ENCODE results near the gene KRTAP10-7. TPM values are rescaled to one million over a fixed set of nuclear protein-coding genes. Genes with fewer than 3 reads are reported as not detected.

KRTAP10-7 gene, protein sequence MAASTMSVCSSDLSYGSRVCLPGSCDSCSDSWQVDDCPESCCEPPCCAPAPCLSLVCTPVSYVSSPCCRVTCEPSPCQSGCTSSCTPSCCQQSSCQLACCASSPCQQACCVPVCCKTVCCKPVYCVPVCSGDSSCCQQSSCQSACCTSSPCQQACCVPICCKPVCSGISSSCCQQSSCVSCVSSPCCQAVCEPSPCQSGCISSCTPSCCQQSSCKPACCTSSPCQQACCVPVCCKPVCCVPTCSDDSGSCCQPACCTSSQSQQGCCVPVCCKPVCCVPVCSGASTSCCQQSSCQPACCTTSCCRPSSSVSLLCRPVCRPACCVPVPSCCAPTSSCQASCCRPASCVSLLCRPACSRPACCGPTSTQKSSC
- not detected in 2 replicates for total RNA-seq

DNA sequence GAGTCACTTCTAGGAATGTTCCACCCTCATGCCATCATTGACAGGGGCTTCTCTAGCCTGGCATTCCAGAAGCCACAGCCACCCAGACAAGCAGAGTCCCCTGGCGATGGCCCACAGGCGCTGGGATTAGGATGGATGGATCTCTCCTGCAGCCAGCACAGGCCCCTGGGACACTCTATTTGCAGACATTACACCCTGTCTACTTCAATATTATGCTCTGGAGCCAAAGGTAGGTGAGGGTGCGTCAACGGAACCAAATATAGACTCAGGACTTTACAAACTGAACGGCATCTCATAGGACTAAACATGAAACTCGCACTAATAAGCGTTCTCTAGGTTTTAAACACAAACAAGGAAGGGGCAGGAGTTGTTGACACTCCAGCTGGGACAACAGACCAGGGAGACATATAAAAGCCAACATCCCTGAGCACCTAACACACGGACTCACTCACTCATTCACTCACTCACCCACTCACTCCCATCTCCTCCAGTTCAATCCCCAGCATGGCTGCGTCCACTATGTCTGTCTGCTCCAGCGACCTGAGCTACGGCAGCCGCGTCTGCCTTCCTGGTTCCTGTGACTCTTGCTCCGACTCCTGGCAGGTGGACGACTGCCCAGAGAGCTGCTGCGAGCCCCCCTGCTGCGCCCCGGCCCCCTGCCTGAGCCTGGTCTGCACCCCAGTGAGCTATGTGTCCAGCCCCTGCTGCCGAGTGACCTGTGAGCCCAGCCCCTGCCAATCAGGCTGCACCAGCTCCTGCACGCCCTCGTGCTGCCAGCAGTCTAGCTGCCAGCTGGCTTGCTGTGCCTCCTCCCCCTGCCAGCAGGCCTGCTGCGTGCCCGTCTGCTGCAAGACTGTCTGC lies at the start of gene KRTAP10-7:
TSS of gene KRTAP10-7 (plus strand) at position 480 of the 861 bp plus-strand sequence. CDS start at position 505, 25 bp downstream.

DNA sequence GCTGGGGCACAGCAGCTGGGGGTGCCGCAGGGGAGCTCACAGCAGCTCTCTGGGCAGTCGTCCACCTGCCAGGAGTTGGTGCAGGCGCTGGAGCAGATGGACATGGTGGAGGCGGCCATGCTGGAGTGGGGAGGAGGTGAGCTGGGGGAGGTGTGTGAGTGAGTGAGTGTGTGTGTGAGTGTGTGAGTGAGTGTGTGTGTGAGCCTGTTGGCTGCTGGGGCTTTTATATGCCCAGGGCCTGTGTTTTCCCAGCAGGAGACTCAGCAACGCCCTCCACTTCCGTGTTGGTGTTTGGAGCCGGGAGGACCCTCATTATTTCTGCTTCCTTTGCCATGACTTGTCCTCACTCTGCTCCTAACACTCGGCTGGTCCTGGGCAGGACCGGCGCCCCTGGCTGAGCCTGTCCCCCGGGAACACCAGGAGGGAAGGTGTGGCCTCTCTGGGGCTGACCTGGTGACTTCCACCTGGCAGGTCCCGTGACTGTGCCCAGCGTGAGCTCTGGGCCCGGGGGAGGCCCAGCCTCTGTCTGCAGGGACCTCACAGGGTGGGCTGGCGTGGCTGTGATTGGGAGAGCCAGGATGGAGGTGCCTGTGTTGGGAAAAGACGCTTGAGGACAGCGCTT lies 48.9 kb upstream of the KRTAP10-7 start, which contains the start of gene KRTAP10-2:
TSS of gene KRTAP10-2 (minus strand) at position 166 of the 622 bp plus-strand sequence. CDS start at position 119, 47 bp downstream.

DNA sequence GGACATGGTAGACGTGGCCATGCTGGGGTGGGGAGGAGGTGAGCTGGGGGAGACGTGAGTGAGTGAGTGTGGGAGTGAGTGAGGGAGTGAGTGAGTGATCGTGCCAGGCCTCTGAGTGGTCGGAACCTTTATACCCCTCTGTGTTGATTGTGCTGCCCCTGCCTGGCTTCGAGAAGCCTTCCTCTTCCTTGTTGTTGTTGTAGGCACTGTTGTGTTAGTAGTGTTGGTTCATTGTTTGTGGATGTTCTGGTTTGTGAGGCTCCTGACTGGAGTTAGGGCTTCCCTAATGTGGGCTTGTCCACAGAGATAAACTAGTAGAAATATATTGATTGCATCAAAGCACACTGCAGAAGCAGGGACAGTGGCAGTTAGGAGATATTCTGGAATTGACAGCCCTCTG lies 41.7 kb upstream of the KRTAP10-7 start, which contains the start of gene KRTAP10-3:
TSS of gene KRTAP10-3 (minus strand) at position 101 of the 400 bp plus-strand sequence. CDS start at position 21, 80 bp downstream.

DNA sequence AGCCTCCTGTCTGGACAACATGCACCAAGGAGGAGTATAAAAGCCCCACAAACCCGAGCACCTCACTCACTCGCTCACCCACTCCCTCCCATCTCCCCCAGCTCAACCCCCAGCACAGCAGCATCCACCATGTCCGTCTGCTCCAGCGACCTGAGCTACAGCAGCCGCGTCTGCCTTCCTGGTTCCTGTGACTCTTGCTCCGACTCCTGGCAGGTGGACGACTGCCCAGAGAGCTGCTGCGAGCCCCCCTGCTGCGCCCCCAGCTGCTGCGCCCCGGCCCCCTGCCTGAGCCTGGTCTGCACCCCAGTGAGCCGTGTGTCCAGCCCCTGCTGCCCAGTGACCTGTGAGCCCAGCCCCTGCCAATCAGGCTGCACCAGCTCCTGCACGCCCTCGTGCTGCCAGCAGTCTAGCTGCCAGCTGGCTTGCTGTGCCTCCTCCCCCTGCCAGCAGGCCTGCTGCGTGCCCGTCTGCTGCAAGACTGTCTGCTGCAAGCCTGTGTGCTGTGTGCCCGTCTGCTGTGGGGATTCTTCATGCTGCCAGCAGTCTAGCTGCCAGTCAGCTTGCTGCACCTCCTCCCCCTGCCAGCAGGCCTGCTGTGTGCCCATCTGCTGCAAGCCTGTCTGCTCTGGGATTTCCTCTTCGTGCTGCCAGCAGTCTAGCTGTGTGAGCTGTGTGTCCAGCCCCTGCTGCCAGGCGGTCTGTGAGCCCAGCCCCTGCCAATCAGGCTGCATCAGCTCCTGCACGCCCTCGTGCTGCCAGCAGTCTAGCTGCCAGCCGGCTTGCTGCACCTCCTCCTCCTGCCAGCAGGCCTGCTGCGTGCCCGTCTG lies 26.6 kb upstream of the KRTAP10-7 start, which contains the start of gene KRTAP10-4:
TSS of gene KRTAP10-4 (plus strand) at position 100 of the 827 bp plus-strand sequence. CDS start at position 130, 30 bp downstream.

DNA sequence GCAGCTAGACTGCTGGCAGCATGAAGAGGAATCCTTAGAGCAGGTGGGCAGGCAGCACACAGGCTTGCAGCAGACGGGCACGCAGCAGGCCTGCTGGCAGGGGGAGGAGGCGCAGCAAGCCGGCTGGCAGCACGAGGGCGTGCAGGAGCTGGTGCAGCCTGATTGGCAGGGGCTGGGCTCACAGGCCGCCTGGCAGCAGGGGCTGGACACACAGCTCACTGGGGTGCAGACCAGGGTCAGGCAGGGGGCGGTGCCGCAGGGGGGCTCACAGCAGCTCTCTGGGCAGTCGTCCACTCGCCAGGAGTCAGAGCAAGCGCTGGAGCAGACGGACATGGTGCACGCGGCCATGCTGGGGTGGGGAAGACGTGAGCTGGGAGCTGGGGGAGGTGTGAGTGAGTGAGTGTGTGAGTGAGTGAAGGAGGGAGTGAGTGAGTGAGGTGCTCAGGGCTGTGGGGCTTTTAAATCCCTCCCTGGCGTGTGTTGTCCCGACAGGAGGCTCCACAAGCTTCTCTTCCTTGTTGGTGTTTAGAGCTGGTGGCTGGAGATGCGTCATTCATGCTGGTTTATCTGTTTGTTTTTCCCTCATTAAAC lies 20.1 kb upstream of the KRTAP10-7 start, which contains the start of gene KRTAP10-5:
TSS of gene KRTAP10-5 (minus strand) at position 374 of the 591 bp plus-strand sequence. CDS start at position 348, 26 bp downstream.

DNA sequence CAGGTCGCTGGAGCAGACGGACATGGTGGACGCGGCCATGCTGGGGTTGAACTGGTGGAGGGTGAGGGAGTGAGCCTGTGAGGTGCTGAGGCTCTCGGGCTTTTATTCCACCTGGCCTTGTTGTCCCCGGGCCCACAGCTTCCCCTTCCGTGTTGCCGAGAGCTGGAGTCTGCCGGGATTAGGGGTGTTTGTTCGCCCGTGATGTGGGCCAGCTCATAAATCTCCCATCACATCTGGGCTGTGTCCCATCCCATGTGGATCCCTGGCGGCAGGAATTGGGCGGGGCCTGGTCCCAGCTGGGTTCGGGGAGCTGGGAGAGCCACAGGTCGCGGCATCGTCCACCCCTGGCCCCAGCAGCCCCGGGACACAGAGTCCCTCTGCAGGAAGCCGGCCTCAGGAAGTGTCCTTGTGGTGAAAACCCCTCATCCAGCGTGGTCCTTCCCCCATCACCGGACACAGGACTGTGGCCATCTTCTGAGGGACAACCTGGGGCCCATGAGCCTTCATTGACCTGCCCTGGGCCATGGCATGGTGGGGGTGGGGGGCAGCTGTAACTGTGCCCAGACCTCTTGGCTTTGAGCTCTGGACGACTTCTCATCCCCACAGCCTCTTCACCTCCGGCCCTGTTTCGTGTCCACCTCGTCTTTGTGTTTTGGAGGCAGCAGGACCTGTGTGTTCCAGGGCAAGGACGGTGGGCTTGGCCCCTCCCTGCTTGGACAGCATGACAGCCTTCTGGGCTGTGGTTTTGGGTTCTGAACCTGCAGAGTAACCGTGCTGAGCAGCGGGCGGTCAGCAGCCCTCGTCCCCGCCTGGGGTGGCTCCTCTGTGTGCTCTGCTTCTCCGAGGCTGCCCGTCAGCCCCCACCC lies 7.7 kb upstream of the KRTAP10-7 start, which contains the start of gene KRTAP10-6:
TSS of gene KRTAP10-6 (minus strand) at position 60 of the 866 bp plus-strand sequence. CDS start at position 39, 21 bp downstream.

DNA sequence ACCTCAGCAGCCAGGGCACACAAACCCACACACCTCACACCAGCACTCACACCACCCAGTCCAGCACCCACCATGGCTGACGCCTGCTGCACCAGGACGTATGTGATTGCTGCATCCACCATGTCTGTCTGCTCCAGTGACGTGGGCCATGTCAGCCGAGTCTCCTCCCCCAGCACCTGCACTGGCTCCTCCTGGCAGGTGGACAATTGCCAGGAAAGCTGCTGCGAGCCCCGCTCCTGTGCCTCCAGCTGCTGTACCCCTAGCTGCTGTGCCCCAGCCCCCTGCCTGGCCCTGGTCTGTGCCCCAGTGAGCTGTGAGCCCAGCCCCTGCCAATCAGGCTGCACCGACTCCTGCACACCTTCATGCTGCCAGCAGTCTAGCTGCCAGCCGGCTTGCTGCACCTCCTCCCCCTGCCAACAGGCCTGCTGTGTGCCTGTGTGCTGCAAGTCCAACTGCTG lies 11.7 kb downstream of the KRTAP10-7 start, which contains the start of gene KRTAP10-8:
TSS of gene KRTAP10-8 (plus strand) at position 51 of the 458 bp plus-strand sequence. CDS start at position 73, 22 bp downstream.

DNA sequence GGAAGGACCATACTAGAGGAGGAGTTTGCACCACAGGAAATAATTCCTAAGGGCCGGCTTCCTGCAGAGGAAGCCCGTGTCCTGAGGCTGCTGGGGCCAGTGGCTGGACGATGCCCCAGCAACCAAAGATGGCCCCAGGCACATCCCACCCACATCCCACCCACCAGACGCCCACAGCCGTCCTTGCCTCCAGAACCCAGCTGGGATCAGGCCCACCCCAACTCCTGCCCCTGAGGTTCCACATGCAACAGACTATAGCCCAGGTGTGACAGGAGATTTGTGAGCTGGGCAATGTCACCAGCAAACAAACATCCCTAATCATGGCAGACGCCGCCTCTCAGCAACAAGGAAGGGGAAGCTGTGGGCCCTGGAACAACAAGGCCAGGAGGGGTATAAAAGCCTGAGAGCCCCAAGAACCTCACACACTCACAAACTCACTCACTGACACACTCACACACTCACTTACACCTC lies 26.3 kb downstream of the KRTAP10-7 start, which contains the start of gene KRTAP10-9:
TSS of gene KRTAP10-9 (plus strand) at position 421 of the 471 bp plus-strand sequence. CDS start 79 bp downstream, outside the sequence.

DNA sequence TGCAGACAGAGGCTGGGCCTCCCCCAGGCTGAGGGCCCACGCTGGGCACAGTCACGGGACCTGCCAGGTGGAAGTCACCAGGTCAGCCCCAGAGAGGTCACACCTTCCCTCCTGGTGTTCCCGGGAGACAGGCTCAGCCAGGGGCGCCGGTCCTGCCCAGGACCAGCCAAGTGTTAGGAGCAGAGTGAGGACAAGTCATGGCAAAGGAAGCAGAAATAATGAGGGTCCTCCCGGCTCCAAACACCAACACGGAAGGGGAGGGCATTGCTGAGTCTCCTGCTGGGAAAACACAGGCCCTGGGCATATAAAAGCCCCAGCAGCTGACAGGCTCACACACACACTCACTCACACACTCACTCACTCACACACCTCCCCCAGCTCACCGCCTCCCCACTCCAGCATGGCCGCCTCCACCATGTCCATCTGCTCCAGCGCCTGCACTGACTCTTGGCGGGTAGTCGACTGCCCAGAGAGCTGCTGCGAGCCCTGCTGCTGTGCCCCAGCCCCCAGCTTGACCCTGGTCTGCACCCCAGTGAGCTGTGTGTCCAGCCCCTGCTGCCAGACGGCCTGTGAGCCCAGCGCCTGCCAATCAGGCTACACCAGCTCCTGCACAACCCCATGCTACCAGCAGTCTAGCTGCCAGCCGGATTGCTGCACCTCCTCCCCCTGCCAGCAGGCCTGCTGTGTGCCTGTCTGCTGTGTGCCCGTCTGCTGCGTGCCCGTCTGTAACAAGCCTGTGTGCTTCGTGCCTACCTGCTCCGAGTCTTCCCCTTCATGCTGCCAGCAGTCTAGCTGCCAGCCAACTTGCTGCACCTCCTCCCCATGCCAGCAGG lies 36.8 kb downstream of the KRTAP10-7 start, which contains the start of gene KRTAP10-10:
TSS of gene KRTAP10-10 (plus strand) at position 339 of the 833 bp plus-strand sequence. CDS start at position 401, 62 bp downstream.

DNA sequence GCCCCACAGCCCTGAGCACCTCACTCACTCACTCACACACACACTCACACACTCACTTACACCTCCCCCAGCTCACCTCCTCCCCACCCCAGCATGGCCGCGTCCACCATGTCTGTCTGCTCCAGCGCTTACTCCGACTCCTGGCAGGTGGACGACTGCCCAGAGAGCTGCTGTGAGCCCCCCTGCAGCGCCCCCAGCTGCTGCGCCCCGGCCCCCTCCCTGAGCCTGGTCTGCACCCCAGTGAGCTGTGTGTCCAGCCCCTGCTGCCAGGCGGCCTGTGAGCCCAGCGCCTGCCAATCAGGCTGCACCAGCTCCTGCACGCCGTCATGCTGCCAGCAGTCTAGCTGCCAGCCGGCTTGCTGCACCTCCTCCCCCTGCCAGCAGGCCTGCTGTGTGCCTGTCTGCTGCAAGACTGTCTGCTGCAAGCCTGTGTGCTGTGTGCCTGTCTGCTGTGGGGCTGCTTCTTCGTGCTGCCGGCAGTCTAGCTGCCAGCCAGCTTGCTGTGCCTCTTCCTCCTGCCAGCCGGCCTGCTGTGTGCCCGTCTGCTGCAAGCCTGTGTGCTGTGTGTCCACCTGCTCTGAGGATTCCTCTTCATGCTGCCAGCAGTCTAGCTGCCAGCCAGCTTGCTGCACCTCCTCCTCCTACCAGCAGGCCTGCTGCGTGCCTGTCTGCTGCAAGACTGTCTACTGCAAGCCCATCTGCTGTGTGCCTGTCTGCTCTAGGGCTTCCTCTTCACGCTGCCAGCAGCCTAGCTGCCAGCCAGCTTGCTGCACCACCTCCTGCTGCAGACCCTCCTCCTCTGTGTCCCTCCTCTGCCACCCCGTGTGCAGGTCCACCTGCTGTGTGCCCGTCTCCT lies 46.2 kb downstream of the KRTAP10-7 start, which contains the start of gene KRTAP10-11:
TSS of gene KRTAP10-11 (plus strand) at position 49 of the 856 bp plus-strand sequence. CDS start at position 94, 45 bp downstream.

Other genes starting within 250 kb of the KRTAP10-7 start
- under 0.01 TPM in 1 of 2 replicates, not detected in the other for gene TRPM2, start 247.0 kb upstream of the KRTAP10-7 start, total RNA-seq
- gene LRRC3, start 145.1 kb upstream of the KRTAP10-7 start, total RNA-seq = under 0.01 TPM in 2 replicates
- gene KRTAP10-1, start 60.4 kb upstream of the KRTAP10-7 start, total RNA-seq = not detected in 2 replicates
- not detected in 2 replicates for gene KRTAP10-2, start 49.1 kb upstream of the KRTAP10-7 start, total RNA-seq
- gene KRTAP10-3, start 41.8 kb upstream of the KRTAP10-7 start, total RNA-seq = not detected in 2 replicates
- not detected in 2 replicates for gene KRTAP10-4, start 26.9 kb upstream of the KRTAP10-7 start, total RNA-seq
- not detected in 2 replicates for gene KRTAP10-5, start 20.0 kb upstream of the KRTAP10-7 start, total RNA-seq
- gene KRTAP10-6, start 8.1 kb upstream of the KRTAP10-7 start, total RNA-seq = not detected in 2 replicates
- not detected in 2 replicates for gene KRTAP10-8, start 11.5 kb downstream of the KRTAP10-7 start, total RNA-seq
- gene KRTAP10-9, start 26.5 kb downstream of the KRTAP10-7 start, total RNA-seq = not detected in 2 replicates
- gene KRTAP10-10, start 36.8 kb downstream of the KRTAP10-7 start, total RNA-seq = not detected in 2 replicates
- gene KRTAP10-11, start 45.8 kb downstream of the KRTAP10-7 start, total RNA-seq = not detected in 2 replicates
- gene KRTAP12-4, start 54.1 kb downstream of the KRTAP10-7 start, total RNA-seq = not detected in 2 replicates
- gene KRTAP12-3, start 57.3 kb downstream of the KRTAP10-7 start, total RNA-seq = not detected in 2 replicates
- not detected in 2 replicates for gene KRTAP12-2, start 66.3 kb downstream of the KRTAP10-7 start, total RNA-seq
- not detected in 2 replicates for gene KRTAP12-1, start 81.6 kb downstream of the KRTAP10-7 start, total RNA-seq
- gene KRTAP10-12, start 96.6 kb downstream of the KRTAP10-7 start, total RNA-seq = not detected in 2 replicates
- not detected in 2 replicates for gene TSPEAR, start 111.0 kb downstream of the KRTAP10-7 start, total RNA-seq
- gene UBE2G2, start 201.2 kb downstream of the KRTAP10-7 start, total RNA-seq = 41.8 and 55.8 TPM in 2 replicates
- gene SUMO3, start 217.5 kb downstream of the KRTAP10-7 start, total RNA-seq = 71.7 and 77.9 TPM in 2 replicates

All from bronchial smooth muscle cell (primary cell).